GM12872 (cell line): ENCODE results near the gene CNTNAP2.

Source experiments
- TF ChIP-seq, protein P1 (sequence below): IDR thresholded peaks from 3 replicates; pipeline ENCODE4 v1.5.1; 2011; ENCODE audit warnings: low read depth, mild to moderate bottlenecking, low read length, moderate library complexity; ENCODE audit not compliant: insufficient read depth

CNTNAP2 gene

DNA sequence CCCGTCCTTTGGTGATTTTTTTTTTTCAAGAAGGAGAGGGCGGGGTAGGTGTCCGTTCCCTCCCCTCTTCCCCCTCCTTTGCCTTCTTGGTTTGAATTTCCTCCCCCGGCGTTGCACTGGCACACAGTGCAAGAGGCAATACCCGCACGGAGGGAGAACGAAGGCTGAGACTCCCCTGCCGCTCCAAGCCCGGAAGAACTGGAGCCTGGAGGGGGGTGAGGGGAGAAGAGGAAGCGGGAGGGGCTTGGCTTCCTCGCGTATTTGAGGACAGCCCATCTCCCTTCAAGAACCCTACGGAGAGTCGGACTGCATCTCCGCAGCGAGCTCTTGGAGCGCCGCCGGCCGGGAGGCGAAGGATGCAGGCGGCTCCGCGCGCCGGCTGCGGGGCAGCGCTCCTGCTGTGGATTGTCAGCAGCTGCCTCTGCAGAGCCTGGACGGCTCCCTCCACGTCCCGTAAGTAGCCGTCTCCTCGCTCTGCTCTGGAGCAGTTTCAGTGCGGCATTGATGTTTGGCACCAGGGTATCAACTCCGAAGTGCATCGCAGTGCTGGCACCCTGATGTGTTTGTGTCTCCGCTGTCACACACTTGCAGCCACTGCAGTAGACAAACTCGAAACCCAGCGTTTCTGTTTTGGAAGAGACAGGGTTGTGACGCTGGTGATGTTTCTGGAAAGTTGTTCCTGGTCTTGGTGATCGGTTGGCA, at the start of gene CNTNAP2:
Gene CNTNAP2 (plus strand): TSS at position 281 of the 702 bp plus-strand sequence. CDS start 76 bp downstream, at position 357.
- TF ChIP-seq, protein P1, sequence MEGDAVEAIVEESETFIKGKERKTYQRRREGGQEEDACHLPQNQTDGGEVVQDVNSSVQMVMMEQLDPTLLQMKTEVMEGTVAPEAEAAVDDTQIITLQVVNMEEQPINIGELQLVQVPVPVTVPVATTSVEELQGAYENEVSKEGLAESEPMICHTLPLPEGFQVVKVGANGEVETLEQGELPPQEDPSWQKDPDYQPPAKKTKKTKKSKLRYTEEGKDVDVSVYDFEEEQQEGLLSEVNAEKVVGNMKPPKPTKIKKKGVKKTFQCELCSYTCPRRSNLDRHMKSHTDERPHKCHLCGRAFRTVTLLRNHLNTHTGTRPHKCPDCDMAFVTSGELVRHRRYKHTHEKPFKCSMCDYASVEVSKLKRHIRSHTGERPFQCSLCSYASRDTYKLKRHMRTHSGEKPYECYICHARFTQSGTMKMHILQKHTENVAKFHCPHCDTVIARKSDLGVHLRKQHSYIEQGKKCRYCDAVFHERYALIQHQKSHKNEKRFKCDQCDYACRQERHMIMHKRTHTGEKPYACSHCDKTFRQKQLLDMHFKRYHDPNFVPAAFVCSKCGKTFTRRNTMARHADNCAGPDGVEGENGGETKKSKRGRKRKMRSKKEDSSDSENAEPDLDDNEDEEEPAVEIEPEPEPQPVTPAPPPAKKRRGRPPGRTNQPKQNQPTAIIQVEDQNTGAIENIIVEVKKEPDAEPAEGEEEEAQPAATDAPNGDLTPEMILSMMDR, result no peak

DNA sequence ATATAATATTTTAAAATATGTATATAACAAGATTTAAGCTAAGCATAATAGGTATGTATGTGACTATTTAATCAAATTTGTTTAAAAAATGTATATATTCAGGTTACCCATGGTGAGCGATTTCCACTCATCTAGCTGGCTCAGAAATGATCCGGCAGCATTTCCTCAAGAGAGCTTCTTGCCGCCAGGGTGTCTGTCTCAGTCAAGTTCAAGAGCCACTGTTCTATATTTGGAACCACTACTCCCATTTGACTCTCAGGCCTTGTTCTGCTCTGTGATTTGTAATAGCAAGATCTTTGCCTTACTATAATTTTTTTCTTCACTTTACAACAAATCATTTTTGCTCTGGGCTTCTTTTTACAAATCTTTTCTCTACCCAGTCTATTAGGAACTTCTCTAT, 48.7 kb upstream of the CNTNAP2 start:
- TF ChIP-seq, protein P1, result no peak

DNA sequence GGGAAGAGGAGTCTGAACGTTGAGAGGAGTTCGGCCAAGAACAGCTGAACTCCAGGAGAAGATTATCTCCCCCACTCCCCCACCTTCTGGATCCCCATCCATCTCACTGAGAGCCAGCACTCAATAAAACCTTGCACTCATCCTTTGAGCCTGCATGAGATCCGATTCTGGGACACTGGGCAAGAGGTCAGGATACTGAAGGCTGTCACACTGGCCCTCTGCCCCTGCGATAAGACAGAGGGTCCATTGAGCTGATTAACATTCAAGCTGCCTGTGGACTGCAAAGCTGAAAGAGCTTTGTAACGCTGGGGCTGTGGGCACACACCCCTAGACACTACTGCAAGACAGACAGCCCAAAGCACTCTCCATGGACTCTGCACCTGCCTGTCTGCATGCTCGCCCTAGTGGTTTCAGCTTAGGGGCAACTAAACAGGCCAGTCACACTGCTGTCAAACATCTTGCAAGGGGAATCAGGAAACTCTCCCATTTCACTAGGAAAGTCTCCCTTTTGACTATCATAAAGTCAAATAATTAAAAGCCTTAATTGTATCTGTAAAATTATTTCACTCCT, 42.3 kb upstream of the CNTNAP2 start:
- TF ChIP-seq, protein P1, result no peak

DNA sequence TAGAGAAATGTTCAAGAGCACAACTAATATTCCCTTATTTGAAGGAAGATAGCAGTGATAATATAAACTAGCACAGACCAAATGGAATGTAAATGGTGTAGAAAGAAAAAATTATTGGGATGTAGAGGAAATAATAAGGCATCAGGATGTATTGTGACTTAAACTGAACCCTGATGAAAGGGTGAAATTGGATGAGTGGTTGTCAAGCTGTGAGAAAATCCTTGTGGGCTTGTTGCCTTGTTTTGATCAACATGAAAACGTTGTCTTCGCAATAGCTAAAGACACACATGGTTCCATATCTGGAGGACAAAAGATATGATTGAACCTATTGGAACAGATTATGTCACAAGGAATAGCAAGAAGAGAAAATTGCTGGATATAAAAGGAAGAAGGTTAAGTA, 40.3 kb upstream of the CNTNAP2 start:
- TF ChIP-seq, protein P1, result no peak

DNA sequence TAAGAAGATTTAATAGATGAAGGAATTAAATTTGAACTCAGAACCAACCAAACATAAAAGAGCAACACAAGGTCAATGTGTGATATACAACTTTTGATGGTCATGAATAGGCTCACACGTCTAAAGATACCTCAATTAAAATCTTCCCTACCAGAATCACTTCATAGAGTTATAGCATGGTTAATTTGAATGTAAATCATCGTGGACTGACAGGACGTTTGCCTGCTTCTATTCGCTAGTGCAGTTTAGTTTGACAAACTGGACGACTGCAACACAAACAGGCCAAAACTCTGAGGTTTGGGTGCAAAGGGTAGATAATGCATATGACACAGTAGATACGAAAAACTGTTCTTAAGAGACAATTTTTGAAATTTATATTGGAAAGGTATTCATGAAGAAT, 32.5 kb upstream of the CNTNAP2 start:
- TF ChIP-seq, protein P1, result no peak

DNA sequence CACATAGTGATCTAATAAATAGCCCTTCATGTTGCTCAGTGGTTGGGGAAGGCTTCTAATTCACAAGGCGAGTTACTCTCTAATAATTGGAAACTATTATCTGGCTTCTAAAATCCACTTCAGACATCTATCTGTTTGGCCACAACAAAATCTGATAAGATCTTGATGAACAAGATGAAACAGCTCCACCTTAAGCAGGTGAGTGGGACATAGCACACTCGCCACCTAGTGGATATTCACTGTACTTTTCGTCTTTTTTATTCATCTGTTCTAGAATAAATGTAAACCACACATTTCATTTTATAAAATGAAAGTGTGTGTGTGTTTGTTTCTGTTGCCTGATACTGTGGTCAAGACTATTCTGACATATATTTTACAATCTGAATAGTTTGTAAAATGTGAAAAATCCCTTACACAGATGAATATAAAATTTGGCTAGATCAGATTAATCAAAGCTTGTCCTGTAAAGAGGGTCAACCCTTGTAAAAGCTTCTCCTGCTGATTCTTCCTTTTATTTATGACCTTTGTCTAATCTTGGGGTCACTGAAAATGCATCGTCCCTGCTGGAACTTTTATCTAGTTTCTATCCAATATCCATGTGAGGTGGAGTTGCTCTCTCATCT, 26.5 kb upstream of the CNTNAP2 start:
- TF ChIP-seq, protein P1, result peak; percentile 68

DNA sequence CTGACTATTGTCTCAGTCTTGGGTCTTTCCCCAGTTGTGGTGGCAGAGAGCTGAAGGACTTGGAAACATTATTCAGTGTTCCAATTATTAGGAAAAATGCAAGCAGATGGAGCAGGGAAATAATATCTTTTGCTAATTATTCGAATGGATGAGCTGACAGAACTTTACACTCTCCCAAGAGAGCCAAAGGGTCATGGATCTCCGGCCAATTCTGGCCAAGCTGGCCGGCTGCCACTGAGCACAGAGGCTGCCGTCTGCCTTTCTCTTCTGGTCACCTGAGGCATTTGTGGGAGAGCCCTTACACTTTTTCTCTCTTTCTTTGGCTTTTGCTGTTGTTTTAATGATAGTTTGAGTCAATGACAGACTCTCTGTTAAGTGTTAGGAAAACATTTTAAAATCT, 22.2 kb upstream of the CNTNAP2 start:
- TF ChIP-seq, protein P1, result no peak
